ENCODE results near the gene ATP4B.

GRCh38 chr13:113635709-113636108, 22.3 kb downstream of the ATP4B start:
- TF ChIP-seq, protein P1, sequence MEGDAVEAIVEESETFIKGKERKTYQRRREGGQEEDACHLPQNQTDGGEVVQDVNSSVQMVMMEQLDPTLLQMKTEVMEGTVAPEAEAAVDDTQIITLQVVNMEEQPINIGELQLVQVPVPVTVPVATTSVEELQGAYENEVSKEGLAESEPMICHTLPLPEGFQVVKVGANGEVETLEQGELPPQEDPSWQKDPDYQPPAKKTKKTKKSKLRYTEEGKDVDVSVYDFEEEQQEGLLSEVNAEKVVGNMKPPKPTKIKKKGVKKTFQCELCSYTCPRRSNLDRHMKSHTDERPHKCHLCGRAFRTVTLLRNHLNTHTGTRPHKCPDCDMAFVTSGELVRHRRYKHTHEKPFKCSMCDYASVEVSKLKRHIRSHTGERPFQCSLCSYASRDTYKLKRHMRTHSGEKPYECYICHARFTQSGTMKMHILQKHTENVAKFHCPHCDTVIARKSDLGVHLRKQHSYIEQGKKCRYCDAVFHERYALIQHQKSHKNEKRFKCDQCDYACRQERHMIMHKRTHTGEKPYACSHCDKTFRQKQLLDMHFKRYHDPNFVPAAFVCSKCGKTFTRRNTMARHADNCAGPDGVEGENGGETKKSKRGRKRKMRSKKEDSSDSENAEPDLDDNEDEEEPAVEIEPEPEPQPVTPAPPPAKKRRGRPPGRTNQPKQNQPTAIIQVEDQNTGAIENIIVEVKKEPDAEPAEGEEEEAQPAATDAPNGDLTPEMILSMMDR (IDR thresholded peaks at IDR 0.05): no peak
- no peak for TF ChIP-seq POLR2AphosphoS5 (IDR thresholded peaks at IDR 0.05; ENCODE audit: low read depth, low read length)
